ENCODE measurements around the gene MAPK11. TPM values are rescaled to one million over a fixed set of nuclear protein-coding genes. Genes with fewer than 3 reads are reported as not detected.

MAPK11 gene
- total RNA-seq, 2 donors from 2014 or later = 11.4 to 14.1 TPM

DNA sequence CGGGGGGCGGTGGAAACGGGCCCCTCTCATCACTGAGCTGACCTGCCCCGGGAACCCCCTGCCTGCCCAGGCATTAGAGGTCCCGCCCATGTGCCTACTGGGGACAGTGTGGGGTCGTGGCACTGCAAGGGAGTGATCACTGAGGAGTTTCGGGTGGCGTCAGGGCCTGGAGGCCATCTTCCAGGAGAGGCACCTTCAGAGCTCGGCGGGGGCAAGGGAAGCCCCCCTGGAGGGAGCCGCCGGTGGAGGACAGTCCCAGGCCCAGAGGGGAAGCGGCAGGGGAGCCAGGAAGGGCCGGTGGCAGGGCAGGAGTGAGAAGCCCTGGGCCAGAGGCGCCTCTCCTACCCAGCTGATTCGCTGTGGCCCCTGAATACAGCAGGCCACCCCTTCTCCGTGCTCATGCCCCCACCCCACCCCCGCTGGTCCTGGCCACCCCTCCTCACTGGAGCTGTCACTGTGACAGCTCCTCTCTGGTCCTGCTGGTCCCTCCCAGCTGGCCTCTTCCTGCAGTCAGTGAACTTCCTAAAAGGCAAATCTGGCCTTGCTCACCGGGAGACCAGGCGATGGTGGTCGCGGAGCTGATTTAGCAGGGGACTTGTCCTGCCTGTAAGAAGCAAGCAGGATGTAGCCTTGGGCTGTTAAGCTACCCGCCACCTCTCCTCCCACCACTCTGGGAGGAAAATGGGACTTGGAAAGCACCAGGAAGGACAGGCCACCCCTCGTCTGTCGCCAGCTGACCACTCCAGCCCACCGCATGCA lies 2.0 kb upstream of the MAPK11 start:
- H3K36me3 ChIP-seq = no peaks in the 10 kb centered on the region
- peaks cover 22% of the 10 kb centered on the region for H3K4me1 ChIP-seq (replicated peaks)
- H3K27me3 ChIP-seq (replicated peaks; ENCODE audit: insufficient read depth) = no peaks in the 10 kb centered on the region
- DNase-seq (ENCODE audit: low spot score) = no peak
- intact Hi-C loops (cut with DNase I) = no loop called here
- WGBS = 50% methylated on average over 22 of the region's 26 CpGs
- H3K27ac ChIP-seq = no peak overlapping the region
- H3K9me3 ChIP-seq = no peaks in the 10 kb centered on the region
- H3K4me3 ChIP-seq = peak overlapping the region; percentile 16 to 53
- TF ChIP-seq POLR2AphosphoS5 (IDR thresholded peaks at IDR 0.05) (no peak), POLR2A (IDR thresholded peaks at IDR 0.05) (no peak)
- TF ChIP-seq, protein P1, sequence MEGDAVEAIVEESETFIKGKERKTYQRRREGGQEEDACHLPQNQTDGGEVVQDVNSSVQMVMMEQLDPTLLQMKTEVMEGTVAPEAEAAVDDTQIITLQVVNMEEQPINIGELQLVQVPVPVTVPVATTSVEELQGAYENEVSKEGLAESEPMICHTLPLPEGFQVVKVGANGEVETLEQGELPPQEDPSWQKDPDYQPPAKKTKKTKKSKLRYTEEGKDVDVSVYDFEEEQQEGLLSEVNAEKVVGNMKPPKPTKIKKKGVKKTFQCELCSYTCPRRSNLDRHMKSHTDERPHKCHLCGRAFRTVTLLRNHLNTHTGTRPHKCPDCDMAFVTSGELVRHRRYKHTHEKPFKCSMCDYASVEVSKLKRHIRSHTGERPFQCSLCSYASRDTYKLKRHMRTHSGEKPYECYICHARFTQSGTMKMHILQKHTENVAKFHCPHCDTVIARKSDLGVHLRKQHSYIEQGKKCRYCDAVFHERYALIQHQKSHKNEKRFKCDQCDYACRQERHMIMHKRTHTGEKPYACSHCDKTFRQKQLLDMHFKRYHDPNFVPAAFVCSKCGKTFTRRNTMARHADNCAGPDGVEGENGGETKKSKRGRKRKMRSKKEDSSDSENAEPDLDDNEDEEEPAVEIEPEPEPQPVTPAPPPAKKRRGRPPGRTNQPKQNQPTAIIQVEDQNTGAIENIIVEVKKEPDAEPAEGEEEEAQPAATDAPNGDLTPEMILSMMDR (IDR thresholded peaks at IDR 0.05) = peak in 1 of 4 experiments; percentile 5

GRCh38 chr22:50271519-50271970 lies 1.4 kb upstream of the MAPK11 start:
- DNase-seq (ENCODE audit: low spot score) = peak; percentile 45
- no peaks in the 10 kb centered on the region for H3K27me3 ChIP-seq (replicated peaks; ENCODE audit: insufficient read depth)
- H3K9me3 ChIP-seq = no peaks in the 10 kb centered on the region
- TF ChIP-seq POLR2AphosphoS5 (IDR thresholded peaks at IDR 0.05) (no peak), POLR2A (IDR thresholded peaks at IDR 0.05) (no peak)
- TF ChIP-seq, protein P1 (IDR thresholded peaks at IDR 0.05) = peak in 3 of 4 experiments; percentile 26 to 43 (median 31)
- H3K27ac ChIP-seq = peak overlapping the region in 1 of 2 donors; percentile 53
- intact Hi-C loops (cut with DNase I) = no loop called here
- H3K4me3 ChIP-seq = peak overlapping the region; percentile 16 to 53
- H3K4me1 ChIP-seq (replicated peaks) = peaks cover 22% of the 10 kb centered on the region
- WGBS = under 1% methylated on average over 23 of the region's 45 CpGs
- H3K36me3 ChIP-seq = no peaks in the 10 kb centered on the region

- DNase-seq (ENCODE audit: low spot score) = peak; percentile 56
- intact Hi-C loops (cut with DNase I) = no loop called here
- Histone ChIP-seq H3K9me3 (no peaks in the 10 kb centered on the region), H3K4me3 (peak overlapping the region; percentile 40 to 53), H3K27ac (peak overlapping the region; percentile 55 to 75), H3K4me1 (replicated peaks) (peaks cover 22% of the 10 kb centered on the region), H3K36me3 (no peaks in the 10 kb centered on the region), H3K27me3 (replicated peaks; ENCODE audit: insufficient read depth) (no peaks in the 10 kb centered on the region)
- 2% methylated on average over 53 of the region's 53 CpGs for WGBS
- TF ChIP-seq POLR2AphosphoS5 (IDR thresholded peaks at IDR 0.05) (no peak), POLR2A (IDR thresholded peaks at IDR 0.05) (no peak)
- TF ChIP-seq, protein P1 (IDR thresholded peaks at IDR 0.05) = no peak
These were observed 650 bp upstream of the MAPK11 start for GRCh38 chr22:50270666-50271394.

DNA sequence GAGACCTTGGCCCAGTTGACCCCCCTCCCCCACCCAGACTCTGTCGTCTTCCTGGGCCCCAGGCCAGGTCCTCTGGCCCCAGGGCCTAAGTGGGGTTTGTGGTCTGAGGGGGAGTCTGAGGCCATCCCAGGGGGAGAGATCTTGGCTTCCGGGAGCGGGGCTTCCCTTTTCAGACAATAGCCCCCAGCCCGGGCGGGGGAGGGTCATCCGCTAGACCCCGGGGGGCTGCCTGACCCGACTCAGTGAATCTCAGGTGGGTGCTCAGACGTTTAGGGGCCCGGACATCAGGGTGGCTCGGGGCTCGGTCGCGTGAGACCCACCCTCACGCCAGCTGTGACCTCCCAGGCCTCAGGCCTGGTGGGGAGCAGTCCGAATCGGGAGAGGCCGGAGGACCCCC lies 609 bp downstream of the MAPK11 start:
- no peak for DNase-seq (ENCODE audit: low spot score)
- TF ChIP-seq POLR2AphosphoS5 (IDR thresholded peaks at IDR 0.05) (no peak), POLR2A (IDR thresholded peaks at IDR 0.05) (no peak)
- TF ChIP-seq, protein P1 (IDR thresholded peaks at IDR 0.05) = no peak
- Histone ChIP-seq H3K9me3 (no peaks in the 10 kb centered on the region), H3K27ac (peak overlapping the region; percentile 55 to 75), H3K36me3 (no peaks in the 10 kb centered on the region), H3K4me1 (replicated peaks) (peaks cover 22% of the 10 kb centered on the region), H3K4me3 (peak overlapping the region; percentile 40 to 53), H3K27me3 (replicated peaks; ENCODE audit: insufficient read depth) (no peaks in the 10 kb centered on the region)
- intact Hi-C loops (cut with DNase I) = no loop called here
- WGBS = 20% methylated on average over 18 of the region's 18 CpGs

Data from prostate gland (tissue), 2 donors.